Measurements from ENCODE around the gene ZNF568.

DNA sequence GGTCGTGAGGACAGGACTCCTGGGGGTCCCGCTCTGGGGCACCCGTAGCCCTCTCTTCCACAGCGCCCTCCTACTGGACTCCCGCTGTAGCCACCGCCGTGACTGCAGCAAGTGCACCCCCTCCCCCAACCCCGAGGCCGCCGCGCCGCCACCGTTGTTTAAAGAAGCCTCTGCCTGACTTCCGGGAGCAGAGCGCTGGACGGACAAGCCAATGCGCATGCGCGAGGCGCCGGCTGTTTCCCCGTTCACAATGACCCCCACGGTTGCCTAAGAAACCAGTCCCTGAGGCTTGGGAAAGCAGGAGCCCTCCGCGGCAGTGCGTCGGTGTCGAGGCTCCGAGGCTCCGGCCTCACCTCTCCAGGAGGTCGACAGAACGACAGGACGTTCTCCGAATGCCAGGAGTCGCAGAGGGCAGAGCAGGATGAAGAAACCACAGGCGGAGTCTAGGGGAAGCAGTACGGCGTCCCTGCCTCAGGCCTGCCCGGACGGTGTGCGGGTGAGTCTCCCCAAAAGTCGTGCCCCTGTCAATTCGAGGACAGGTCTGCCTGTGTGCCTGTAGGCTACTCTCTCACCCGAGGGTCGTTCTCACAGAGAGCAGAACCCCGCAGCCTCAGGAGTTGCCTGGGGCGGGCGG, 91.6 kb downstream of the ZNF568 start:
- TF ChIP-seq, protein P1, sequence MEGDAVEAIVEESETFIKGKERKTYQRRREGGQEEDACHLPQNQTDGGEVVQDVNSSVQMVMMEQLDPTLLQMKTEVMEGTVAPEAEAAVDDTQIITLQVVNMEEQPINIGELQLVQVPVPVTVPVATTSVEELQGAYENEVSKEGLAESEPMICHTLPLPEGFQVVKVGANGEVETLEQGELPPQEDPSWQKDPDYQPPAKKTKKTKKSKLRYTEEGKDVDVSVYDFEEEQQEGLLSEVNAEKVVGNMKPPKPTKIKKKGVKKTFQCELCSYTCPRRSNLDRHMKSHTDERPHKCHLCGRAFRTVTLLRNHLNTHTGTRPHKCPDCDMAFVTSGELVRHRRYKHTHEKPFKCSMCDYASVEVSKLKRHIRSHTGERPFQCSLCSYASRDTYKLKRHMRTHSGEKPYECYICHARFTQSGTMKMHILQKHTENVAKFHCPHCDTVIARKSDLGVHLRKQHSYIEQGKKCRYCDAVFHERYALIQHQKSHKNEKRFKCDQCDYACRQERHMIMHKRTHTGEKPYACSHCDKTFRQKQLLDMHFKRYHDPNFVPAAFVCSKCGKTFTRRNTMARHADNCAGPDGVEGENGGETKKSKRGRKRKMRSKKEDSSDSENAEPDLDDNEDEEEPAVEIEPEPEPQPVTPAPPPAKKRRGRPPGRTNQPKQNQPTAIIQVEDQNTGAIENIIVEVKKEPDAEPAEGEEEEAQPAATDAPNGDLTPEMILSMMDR (IDR thresholded peaks at IDR 0.05) = no peak
- TF ChIP-seq POLR2AphosphoS5 (IDR thresholded peaks at IDR 0.05; ENCODE audit: insufficient read depth in 1 of 2, low read depth in 1 of 2) = no peak
